HG03354 (cell line): ENCODE results near the gene ATXN7L3B.
"Not testable (repeated sequence)": the region's sequence is repeated elsewhere in the genome, so short reads cannot be mapped to it uniquely, and the experiment has no call there.

Experiments
- ATAC-seq: cut with Tn5 transposase; IDR thresholded peaks from one replicate; pipeline ENCODE4 v1.9.1; 2021; ENCODE audit warnings: mild to moderate bottlenecking; ENCODE audit not compliant: unreplicated experiment, poor library complexity, severe bottlenecking

The ATXN7L3B gene

GRCh38 chr12:74537707-74538385 is at the start of gene ATXN7L3B:
ATXN7L3B (plus strand) TSS chr12:74537835; CDS start chr12:74538113, 278 bp downstream.
- ATAC-seq: peak; percentile 95

- peak; percentile 39 for ATAC-seq
Observed at GRCh38 chr12:74488134-74488533, 49.5 kb upstream of the ATXN7L3B start.

- ATAC-seq: peak; percentile 43
Observed at GRCh38 chr12:74489543-74489942, 48.1 kb upstream of the ATXN7L3B start.

GRCh38 chr12:74490390-74491064 is 47.1 kb upstream of the ATXN7L3B start:
- peak; percentile 79 for ATAC-seq

GRCh38 chr12:74491374-74491773 is 46.3 kb upstream of the ATXN7L3B start:
- ATAC-seq: no peak

GRCh38 chr12:74499192-74499591 is 38.4 kb upstream of the ATXN7L3B start:
- ATAC-seq: no peak

- ATAC-seq: not testable (repeated sequence)
Observed at GRCh38 chr12:74508873-74509657, 28.6 kb upstream of the ATXN7L3B start.

GRCh38 chr12:74509886-74510285 is 27.7 kb upstream of the ATXN7L3B start:
- no peak for ATAC-seq

- ATAC-seq: no peak
Observed at GRCh38 chr12:74514098-74514872, 23.4 kb upstream of the ATXN7L3B start.

- ATAC-seq: no peak
Observed at GRCh38 chr12:74515849-74516248, 21.8 kb upstream of the ATXN7L3B start.

GRCh38 chr12:74526535-74526934 is 11.1 kb upstream of the ATXN7L3B start:
- ATAC-seq: no peak

GRCh38 chr12:74527491-74527890 is 10.1 kb upstream of the ATXN7L3B start:
- no peak for ATAC-seq

- ATAC-seq: no peak
Observed at GRCh38 chr12:74530676-74531075, 7.0 kb upstream of the ATXN7L3B start.

- no peak for ATAC-seq
Observed at GRCh38 chr12:74535536-74535935, 2.1 kb upstream of the ATXN7L3B start.

GRCh38 chr12:74537126-74537706 is 419 bp upstream of the ATXN7L3B start:
- ATAC-seq: peak; percentile 65

GRCh38 chr12:74538491-74539258 is 1.0 kb downstream of the ATXN7L3B start:
- peak; percentile 38 for ATAC-seq

- no peak for ATAC-seq
Observed at GRCh38 chr12:74539261-74539660, 1.6 kb downstream of the ATXN7L3B start.

- ATAC-seq: no peak
Observed at GRCh38 chr12:74539765-74540526, 2.3 kb downstream of the ATXN7L3B start.
